Smooth muscle cell (in vitro differentiated cells): ENCODE measurements around the gene TEDC1. TPM values are rescaled to one million over a fixed set of nuclear protein-coding genes. Genes with fewer than 3 reads are reported as not detected.

Experiments
- DNase-seq: peaks from one replicate; lab custom pipeline; 2025; ENCODE audit not compliant: unreplicated experiment; lab: John Stamatoyannopoulos, UW
- H2AFZ ChIP-seq: fragments of 200-600 bp; sonication (generic); 2 replicates; pipeline ENCODE4 v1.6.0; 2016; ENCODE audit warnings: antibody characterized with exemption, low read depth, mild to moderate bottlenecking
- H3F3A ChIP-seq: fragments of 200-600 bp; sonication (generic); 2 replicates; pipeline ENCODE4 v1.6.0; 2017; ENCODE audit warnings: antibody characterized with exemption, low read depth
- H3K27ac ChIP-seq: fragments of 200-600 bp; sonication (generic); 2 replicates; pipeline ENCODE4 v1.5.1; 2016; ENCODE audit warnings: low read depth, mild to moderate bottlenecking
- H3K27me3 ChIP-seq: fragments of 200-600 bp; sonication (generic); 2 replicates; pipeline ENCODE4 v1.6.1; 2016; ENCODE audit warnings: low read depth, mild to moderate bottlenecking
- H3K36me3 ChIP-seq: fragments of 200-600 bp; sonication (generic); 2 replicates; pipeline ENCODE4 v1.5.1; 2016; ENCODE audit warnings: low read depth
- H3K4me1 ChIP-seq: fragments of 200-600 bp; sonication (generic); 2 replicates; pipeline ENCODE4 v1.5.1; 2016; ENCODE audit warnings: low read depth
- H3K4me2 ChIP-seq: fragments of 200-600 bp; sonication (generic); 2 replicates; pipeline ENCODE4 v1.6.0; 2016; ENCODE audit warnings: mild to moderate bottlenecking
- H3K4me3 ChIP-seq: fragments of 200-600 bp; sonication (generic); 2 replicates; pipeline ENCODE4 v1.5.1; 2016; ENCODE audit warnings: mild to moderate bottlenecking
- H3K79me2 ChIP-seq: fragments of 200-600 bp; sonication (generic); 2 replicates; pipeline ENCODE4 v1.6.0; 2016; ENCODE audit warnings: low read depth, mild to moderate bottlenecking
- H3K9ac ChIP-seq: fragments of 200-600 bp; sonication (generic); 2 replicates; pipeline ENCODE4 v1.6.0; 2016; ENCODE audit warnings: low read depth
- H3K9me3 ChIP-seq: fragments of 200-600 bp; sonication (generic); replicated peaks from 2 replicates; pipeline ENCODE4 v1.5.1; 2016; ENCODE audit warnings: low read depth
- H4K20me1 ChIP-seq: fragments of 200-600 bp; sonication (generic); 2 replicates; pipeline ENCODE4 v1.6.0; 2016; ENCODE audit warnings: low read depth
- CTCF ChIP-seq: fragments of 200-600 bp; sonication (generic); IDR thresholded peaks from 2 replicates; pipeline ENCODE4 v1.5.1; 2017; ENCODE audit warnings: borderline replicate concordance, mild to moderate bottlenecking, antibody characterized with exemption; ENCODE audit not compliant: insufficient read depth, poor library complexity, severe bottlenecking
- WGBS: methylation state at CpG from one replicate; pipeline ENCODE4 v1.1.7; 2016; ENCODE audit warnings: low lambda C conversion rate; 5-methylcytosine and 5-hydroxymethylcytosine counted together
- polyA plus RNA-seq: library from polyadenylated mRNA; unstranded; fragments of >200 nt; fragmentation: Nextera tagmentation; extraction: Ambion mirVana; gene quantifications from 2 replicates; pipeline ENCODE4 v1.2.1, GENCODE V29; 2016
- total RNA-seq: library from RNA; depleted of rRNA; stranded (reverse); fragments of >200 nt; gene quantifications from 2 replicates; pipeline ENCODE4 v1.2.3, GENCODE V29; 2014

The TEDC1 gene
- total and polyA plus RNA-seq, 2 experiments from 2014 or later, result 3.8 to 8.2 TPM

DNA sequence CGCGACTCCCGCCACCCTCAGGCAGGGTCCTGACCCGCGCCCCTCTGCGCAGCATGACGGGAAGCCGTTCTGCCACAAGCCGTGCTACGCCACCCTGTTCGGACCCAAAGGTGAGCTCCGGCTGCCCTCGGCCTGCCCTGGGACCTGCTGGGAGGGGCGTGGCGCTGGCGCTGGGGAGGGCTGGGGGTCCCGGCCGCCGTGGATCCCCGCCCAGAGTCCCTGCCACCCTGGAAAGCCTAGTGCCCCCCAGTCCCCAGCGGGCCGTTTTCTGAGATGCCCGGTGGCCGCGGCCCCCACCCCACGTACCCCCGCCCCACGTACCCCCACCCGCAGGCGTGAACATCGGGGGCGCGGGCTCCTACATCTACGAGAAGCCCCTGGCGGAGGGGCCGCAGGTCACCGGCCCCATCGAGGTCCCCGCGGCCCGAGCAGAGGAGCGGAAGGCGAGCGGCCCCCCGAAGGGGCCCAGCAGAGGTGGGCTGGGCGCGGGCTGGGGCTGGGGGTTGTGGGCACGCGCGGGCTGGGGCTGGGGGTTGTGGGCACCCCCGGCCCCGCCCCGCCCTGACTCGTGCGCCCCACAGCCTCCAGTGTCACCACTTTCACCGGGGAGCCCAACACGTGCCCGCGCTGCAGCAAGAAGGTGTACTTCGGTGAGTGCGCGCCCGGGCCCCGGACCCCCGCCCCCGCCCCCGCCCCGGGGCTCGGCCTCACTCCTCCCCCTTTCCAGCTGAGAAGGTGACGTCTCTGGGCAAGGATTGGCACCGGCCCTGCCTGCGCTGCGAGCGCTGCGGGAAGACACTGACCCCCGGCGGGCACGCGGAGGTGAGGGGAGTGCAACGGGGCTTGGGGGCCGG lies 12.4 kb upstream of the TEDC1 start:
- Histone ChIP-seq H3K4me2 (no peak overlapping the region), H3K9me3 (no peaks in the 10 kb centered on the region), H3K27me3 (peaks cover 27% of the 10 kb centered on the region), H4K20me1 (no peaks in the 10 kb centered on the region), H3K9ac (no peak overlapping the region), H3K36me3 (no peaks in the 10 kb centered on the region), H3F3A (no peaks in the 10 kb centered on the region), H2AFZ (no peak overlapping the region), H3K27ac (no peak overlapping the region), H3K4me3 (no peak overlapping the region), H3K4me1 (peaks cover 15% of the 10 kb centered on the region), H3K79me2 (no peaks in the 10 kb centered on the region)
- no peak for DNase-seq
- WGBS, result 29% methylated on average over 28 of the region's 81 CpGs
- no peak for TF ChIP-seq CTCF

DNA sequence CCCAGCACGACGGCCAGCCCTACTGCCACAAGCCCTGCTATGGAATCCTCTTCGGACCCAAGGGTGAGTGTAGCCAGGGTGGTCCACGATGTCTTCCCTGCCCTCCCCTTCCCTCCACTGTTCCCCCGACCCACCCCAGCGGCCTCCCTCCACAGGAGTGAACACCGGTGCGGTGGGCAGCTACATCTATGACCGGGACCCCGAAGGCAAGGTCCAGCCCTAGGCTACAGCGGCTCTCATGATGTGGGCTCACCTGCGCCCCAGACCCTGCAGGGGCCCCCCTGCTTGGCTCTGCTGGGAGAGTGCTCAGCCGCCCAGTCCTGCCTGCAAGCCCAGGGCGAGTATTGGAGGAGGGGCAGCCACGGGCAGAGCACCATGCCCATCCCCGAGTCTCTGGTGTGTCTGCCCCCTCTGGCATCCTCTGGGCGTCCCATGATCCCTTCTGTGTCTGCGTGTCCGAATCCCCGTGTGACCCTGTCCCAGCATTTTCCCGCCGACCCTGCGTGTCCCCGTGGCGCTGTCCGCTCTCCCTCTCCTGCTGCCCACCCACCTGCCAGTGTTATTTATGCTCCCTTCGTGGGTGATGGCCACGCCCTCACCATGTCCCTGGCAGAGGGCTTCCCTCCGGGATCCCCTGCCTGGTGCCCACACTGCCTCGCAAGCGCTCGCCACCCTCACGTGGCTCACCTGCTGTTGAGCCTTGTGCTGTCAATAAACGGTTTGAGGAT lies 11.5 kb upstream of the TEDC1 start:
- no peak for DNase-seq
- no peaks in the 10 kb centered on the region for H3K9me3 ChIP-seq
- H4K20me1 ChIP-seq, result no peaks in the 10 kb centered on the region
- no peak overlapping the region for H3K4me2 ChIP-seq
- no peaks in the 10 kb centered on the region for H3K79me2 ChIP-seq
- H3K27me3 ChIP-seq, result peaks cover 27% of the 10 kb centered on the region
- no peaks in the 10 kb centered on the region for H3K36me3 ChIP-seq
- H3K4me3 ChIP-seq, result no peak overlapping the region
- H3K4me1 ChIP-seq, result peaks cover 12% of the 10 kb centered on the region
- WGBS, result 63% methylated on average over 33 of the region's 34 CpGs
- no peaks in the 10 kb centered on the region for H3F3A ChIP-seq
- no peak overlapping the region for H3K27ac ChIP-seq
- no peak overlapping the region for H2AFZ ChIP-seq
- TF ChIP-seq CTCF, result no peak
- H3K9ac ChIP-seq, result no peak overlapping the region

DNA sequence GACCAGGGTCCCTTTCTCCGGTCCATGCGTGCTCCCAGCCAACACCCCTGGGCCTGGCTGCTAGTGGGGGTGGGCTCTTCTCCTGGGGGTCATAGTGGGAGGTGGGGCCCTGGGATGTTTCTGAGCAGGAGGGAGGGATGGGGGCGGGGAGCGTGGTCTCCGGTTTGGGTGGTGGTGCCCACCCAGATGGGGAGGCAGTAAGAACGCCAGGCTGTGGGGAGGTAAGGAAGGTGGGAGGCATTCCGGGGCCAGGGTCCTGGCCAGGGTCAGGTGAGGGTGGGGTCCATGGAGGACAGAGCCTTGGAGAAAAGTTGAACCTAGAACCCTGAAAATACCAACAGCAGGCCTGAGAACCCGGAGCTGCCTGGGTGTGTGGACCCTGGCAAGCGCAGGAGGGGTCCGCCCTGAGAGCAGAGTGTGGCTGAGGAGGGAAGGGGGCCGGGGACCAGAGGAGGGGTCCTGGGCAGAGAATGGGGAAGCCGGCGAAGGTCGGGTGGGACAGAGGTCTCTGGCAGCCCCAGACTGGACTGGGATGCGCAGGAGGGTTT lies 10.8 kb upstream of the TEDC1 start:
- Histone ChIP-seq H3K4me3 (no peak overlapping the region), H4K20me1 (no peaks in the 10 kb centered on the region), H3K36me3 (no peaks in the 10 kb centered on the region), H3F3A (no peaks in the 10 kb centered on the region), H3K79me2 (no peaks in the 10 kb centered on the region), H3K4me1 (peaks cover 7% of the 10 kb centered on the region), H2AFZ (no peak overlapping the region), H3K9ac (no peak overlapping the region), H3K9me3 (no peaks in the 10 kb centered on the region), H3K27ac (no peak overlapping the region), H3K4me2 (no peak overlapping the region), H3K27me3 (peaks cover 24% of the 10 kb centered on the region)
- DNase-seq, result no peak
- no peak for TF ChIP-seq CTCF
- 70% methylated on average over 14 of the region's 15 CpGs for whole genome bisulfite sequencing
